NCI-H187 treated with DMSO at 0.1 percent for 48 hours (cell line): ENCODE results near the gene SLC46A3.

Experiments used
- DNase-seq: peaks from one replicate; lab custom pipeline; 2025; lab: John Stamatoyannopoulos, UW

The SLC46A3 gene

GRCh38 chr13:28680541-28680940, 38.2 kb downstream of the SLC46A3 start:
- no peak for DNase-seq

GRCh38 chr13:28679628-28680027, 39.1 kb downstream of the SLC46A3 start:
- no peak for DNase-seq

- DNase-seq: no peak
Measured at GRCh38 chr13:28678809-28679208, 40.0 kb downstream of the SLC46A3 start.

GRCh38 chr13:28671126-28671792, 47.5 kb downstream of the SLC46A3 start:
- DNase-seq: no peak

- DNase-seq: no peak
Measured at GRCh38 chr13:28666897-28667488, 51.8 kb downstream of the SLC46A3 start.

- DNase-seq: no peak
Measured at GRCh38 chr13:28659621-28659970, 59.2 kb downstream of the SLC46A3 start.

GRCh38 chr13:28658796-28659620, 59.8 kb downstream of the SLC46A3 start, which contains the start of gene POMP:
POMP (plus strand) TSS chr13:28659130; CDS start chr13:28659185, 55 bp downstream.
- DNase-seq: no peak

- DNase-seq: no peak
Measured at GRCh38 chr13:28658539-28658795, 60.3 kb downstream of the SLC46A3 start.

- no peak for DNase-seq
Measured at GRCh38 chr13:28657784-28658538, 60.8 kb downstream of the SLC46A3 start.

- no peak for DNase-seq
Measured at GRCh38 chr13:28655561-28655960, 63.2 kb downstream of the SLC46A3 start.

- DNase-seq: no peak
Measured at GRCh38 chr13:28654276-28654675, 64.5 kb downstream of the SLC46A3 start.

GRCh38 chr13:28653111-28653510, 65.7 kb downstream of the SLC46A3 start:
- DNase-seq: no peak

- no peak for DNase-seq
Measured at GRCh38 chr13:28651810-28652401, 66.9 kb downstream of the SLC46A3 start.

GRCh38 chr13:28650284-28650683, 68.5 kb downstream of the SLC46A3 start:
- DNase-seq: no peak
